Measurements from ENCODE around the gene AGMO. TPM values are rescaled to one million over a fixed set of nuclear protein-coding genes. Genes with fewer than 3 reads are reported as not detected.

AGMO gene
- total RNA-seq, 1 experiment from 2014 or later: not detected

DNA sequence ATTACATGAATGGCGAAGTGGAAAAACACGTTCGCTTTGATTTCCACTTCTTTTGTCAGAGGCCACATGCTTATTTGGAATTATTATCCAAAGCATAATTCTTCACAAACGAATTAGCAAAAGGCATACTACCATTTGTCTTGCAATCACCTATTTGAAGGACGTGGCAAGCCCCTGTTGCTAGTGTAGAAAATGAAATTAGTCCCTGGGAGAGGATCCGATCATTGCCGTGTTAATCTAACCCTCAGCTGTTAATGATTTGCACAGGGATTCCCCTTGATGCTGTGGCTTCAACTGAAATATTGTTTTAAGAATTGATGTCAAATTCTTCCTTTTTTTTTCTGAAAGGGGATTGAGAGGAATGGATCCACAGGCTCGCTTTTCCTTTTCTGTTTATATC lies 4.6 kb downstream of the AGMO start:
- Histone ChIP-seq H4K20me1 (ENCODE audit: insufficient read depth) (no peaks in the 10 kb centered on the region), H2AFZ (ENCODE audit: low read depth, low read length, poor library complexity, severe bottlenecking) (no peak overlapping the region), H3K4me1 (ENCODE audit: control insufficient read depth in 1 of 2, insufficient read depth in 2 of 2, low read length in 2 of 2) (no peaks in the 10 kb centered on the region), H3K4me2 (ENCODE audit: low read length) (no peak overlapping the region), H3K9me2 (ENCODE audit: insufficient read depth) (no peaks in the 10 kb centered on the region), H3K27me3 (ENCODE audit: insufficient read depth, low read length) (no peaks in the 10 kb centered on the region), H3K9ac (ENCODE audit: low read length) (no peak overlapping the region), H3K36me3 (ENCODE audit: control insufficient read depth in 1 of 2, insufficient read depth in 2 of 2, low read length in 2 of 2) (no peaks in the 10 kb centered on the region), H3K27ac (ENCODE audit: low read depth, low read length) (no peak overlapping the region), H3K79me2 (ENCODE audit: insufficient read depth, low read length) (no peaks in the 10 kb centered on the region), H3K9me3 (ENCODE audit: control insufficient read depth in 1 of 2, insufficient read depth in 1 of 2, low read depth in 1 of 2, low read length in 2 of 2) (no peaks in the 10 kb centered on the region), H3K4me3 (replicated peaks in 1 of 2; ENCODE audit: low read depth in 1 of 2, low read length in 2 of 2) (no peak overlapping the region)
- DNase-seq (ENCODE audit: low read depth, low spot score) (no peak), ATAC-seq (no peak)
- intact Hi-C loops (cut with micrococcal nuclease): no loop called here
- ChIA-PET CTCF (no interaction called here), RAD21 (ENCODE audit: low non-redundant PET in 1 of 2, low total read pairs in 2 of 2, uncharacterized antibody in 2 of 2, unreplicated experiment in 2 of 2) (no interaction called here), POLR2A (no interaction called here)
- no TSS peak for BruUV-seq (replicated peaks)
- TF ChIP-seq REST (IDR thresholded peaks at IDR 0.05; ENCODE audit: low read depth): no peak
- TF ChIP-seq, protein P1, sequence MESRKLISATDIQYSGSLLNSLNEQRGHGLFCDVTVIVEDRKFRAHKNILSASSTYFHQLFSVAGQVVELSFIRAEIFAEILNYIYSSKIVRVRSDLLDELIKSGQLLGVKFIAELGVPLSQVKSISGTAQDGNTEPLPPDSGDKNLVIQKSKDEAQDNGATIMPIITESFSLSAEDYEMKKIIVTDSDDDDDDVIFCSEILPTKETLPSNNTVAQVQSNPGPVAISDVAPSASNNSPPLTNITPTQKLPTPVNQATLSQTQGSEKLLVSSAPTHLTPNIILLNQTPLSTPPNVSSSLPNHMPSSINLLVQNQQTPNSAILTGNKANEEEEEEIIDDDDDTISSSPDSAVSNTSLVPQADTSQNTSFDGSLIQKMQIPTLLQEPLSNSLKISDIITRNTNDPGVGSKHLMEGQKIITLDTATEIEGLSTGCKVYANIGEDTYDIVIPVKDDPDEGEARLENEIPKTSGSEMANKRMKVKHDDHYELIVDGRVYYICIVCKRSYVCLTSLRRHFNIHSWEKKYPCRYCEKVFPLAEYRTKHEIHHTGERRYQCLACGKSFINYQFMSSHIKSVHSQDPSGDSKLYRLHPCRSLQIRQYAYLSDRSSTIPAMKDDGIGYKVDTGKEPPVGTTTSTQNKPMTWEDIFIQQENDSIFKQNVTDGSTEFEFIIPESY (IDR thresholded peaks at IDR 0.05; ENCODE audit: extremely low read depth, insufficient replicate concordance, low read length): no peak
- TF ChIP-seq EGR1 (IDR thresholded peaks at IDR 0.05; ENCODE audit: low read depth): no peak
- TF ChIP-seq YY1 (IDR thresholded peaks at IDR 0.05; ENCODE audit: extremely low read depth, insufficient replicate concordance, low read depth, low read length): no peak
- TF ChIP-seq POLR2AphosphoS5 (IDR thresholded peaks at IDR 0.05; ENCODE audit: low read depth, low read length): no peak
- no peak for TF ChIP-seq ATF3 (IDR thresholded peaks at IDR 0.05)
- TF ChIP-seq, protein P2, sequence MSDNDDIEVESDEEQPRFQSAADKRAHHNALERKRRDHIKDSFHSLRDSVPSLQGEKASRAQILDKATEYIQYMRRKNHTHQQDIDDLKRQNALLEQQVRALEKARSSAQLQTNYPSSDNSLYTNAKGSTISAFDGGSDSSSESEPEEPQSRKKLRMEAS (IDR thresholded peaks at IDR 0.05): no peak
- no peak for TF ChIP-seq JUND (IDR thresholded peaks at IDR 0.05)
- no peak for TF ChIP-seq EZH2 (IDR thresholded peaks at IDR 0.05)
- no peak for TF ChIP-seq POLR2A (IDR thresholded peaks at IDR 0.05; ENCODE audit: borderline replicate concordance, extremely low read depth, insufficient read depth, insufficient read length)
- TF ChIP-seq, protein P3, sequence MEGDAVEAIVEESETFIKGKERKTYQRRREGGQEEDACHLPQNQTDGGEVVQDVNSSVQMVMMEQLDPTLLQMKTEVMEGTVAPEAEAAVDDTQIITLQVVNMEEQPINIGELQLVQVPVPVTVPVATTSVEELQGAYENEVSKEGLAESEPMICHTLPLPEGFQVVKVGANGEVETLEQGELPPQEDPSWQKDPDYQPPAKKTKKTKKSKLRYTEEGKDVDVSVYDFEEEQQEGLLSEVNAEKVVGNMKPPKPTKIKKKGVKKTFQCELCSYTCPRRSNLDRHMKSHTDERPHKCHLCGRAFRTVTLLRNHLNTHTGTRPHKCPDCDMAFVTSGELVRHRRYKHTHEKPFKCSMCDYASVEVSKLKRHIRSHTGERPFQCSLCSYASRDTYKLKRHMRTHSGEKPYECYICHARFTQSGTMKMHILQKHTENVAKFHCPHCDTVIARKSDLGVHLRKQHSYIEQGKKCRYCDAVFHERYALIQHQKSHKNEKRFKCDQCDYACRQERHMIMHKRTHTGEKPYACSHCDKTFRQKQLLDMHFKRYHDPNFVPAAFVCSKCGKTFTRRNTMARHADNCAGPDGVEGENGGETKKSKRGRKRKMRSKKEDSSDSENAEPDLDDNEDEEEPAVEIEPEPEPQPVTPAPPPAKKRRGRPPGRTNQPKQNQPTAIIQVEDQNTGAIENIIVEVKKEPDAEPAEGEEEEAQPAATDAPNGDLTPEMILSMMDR (IDR thresholded peaks at IDR 0.05 in 2 of 3, conservative IDR thresholded peaks at IDR 0.05 in 1 of 3; ENCODE audit: borderline replicate concordance in 1 of 3, insufficient read depth in 1 of 3, low read depth in 2 of 3, low read length in 2 of 3): no peak
